Natural killer cell (primary cell): ENCODE results near the gene SMAD3. TPM values are rescaled to one million over a fixed set of nuclear protein-coding genes. Genes with fewer than 3 reads are reported as not detected.

Source experiments
- ATAC-seq, 3 donors: fragments of 150-1000 bp in 2 of 3; fragments of 200-7000 bp in 1 of 3; cut with Tn5 transposase; 1 replicate in 1 of 3; 2 replicates in 2 of 3; pipeline ENCODE4 v1.10.0; 2021; ENCODE audit warnings: mild to moderate bottlenecking in 2 of 3, moderate library complexity in 2 of 3
- DNase-seq, 2 donors: peaks; one replicate each; pipeline versions ENCODE4 v3.0.0 to v3.0.0-alpha.2; 2013 to 2021; ENCODE audit warnings: mixed read lengths in 1 of 2
- H3K27ac ChIP-seq: one replicate; pipeline ENCODE4 v1.5.1; 2013; ENCODE audit warnings: mild to moderate bottlenecking, low read length
- H3K27me3 ChIP-seq: one replicate; pipeline ENCODE4 v1.6.1; 2013; ENCODE audit warnings: low read length; ENCODE audit not compliant: control insufficient read depth, insufficient read depth
- H3K36me3 ChIP-seq: one replicate; pipeline ENCODE4 v1.6.1; 2013; ENCODE audit warnings: low read length; ENCODE audit not compliant: control insufficient read depth, insufficient read depth
- H3K4me1 ChIP-seq: one replicate; pipeline ENCODE4 v1.6.1; 2013; ENCODE audit warnings: low read length; ENCODE audit not compliant: control insufficient read depth, insufficient read depth
- H3K4me3 ChIP-seq: one replicate; pipeline ENCODE4 v1.5.1; 2013; ENCODE audit warnings: low read length
- H3K9me3 ChIP-seq: one replicate; pipeline ENCODE4 v1.6.1; 2013; ENCODE audit warnings: low read length; ENCODE audit not compliant: control insufficient read depth, insufficient read depth
- H3K27ac Mint-ChIP-seq, 2 donors: one replicate each; pipeline ENCODE4 v1.8.0; 2022; ENCODE audit warnings: mild to moderate bottlenecking in 2 of 2, mixed read lengths in 2 of 2, moderate library complexity in 1 of 2
- H3K27me3 Mint-ChIP-seq, 2 donors: one replicate each; pipeline ENCODE4 v1.8.0; 2022; ENCODE audit warnings: low read depth in 2 of 2, mixed read lengths in 2 of 2
- H3K36me3 Mint-ChIP-seq: one replicate; pipeline ENCODE4 v1.8.0; 2022; ENCODE audit warnings: mixed read lengths
- H3K4me1 Mint-ChIP-seq, 2 donors: one replicate each; pipeline ENCODE4 v1.8.0; 2022; ENCODE audit warnings: mixed read lengths in 2 of 2
- H3K4me3 Mint-ChIP-seq: one replicate; pipeline ENCODE4 v1.8.0; 2022; ENCODE audit warnings: mild to moderate bottlenecking, moderate library complexity, mixed read lengths
- H3K9me3 Mint-ChIP-seq, 2 donors: one replicate each; pipeline ENCODE4 v1.8.0; 2022; ENCODE audit warnings: mixed read lengths in 2 of 2
- CTCF ChIP-seq: fragments of 200-600 bp; IDR thresholded peaks from one replicate; pipeline ENCODE4 v1.8.0; 2022; ENCODE audit warnings: antibody characterized with exemption
- WGBS: methylation state at CpG from one replicate; pipeline ENCODE4 v1.1.7; 2013; ENCODE audit warnings: missing lambda C conversion rate; ENCODE audit not compliant: insufficient coverage; 5-methylcytosine and 5-hydroxymethylcytosine counted together
- intact Hi-C: fragments of 100-400 bp; cut with micrococcal nuclease; formaldehyde crosslinking; loops from one replicate; pipeline ENCODE4 v1.14.2; 2022
- total RNA-seq, 4 donors: library from RNA; stranded (reverse); fragments of 120-200 nt in 1 of 4; gene quantifications; one replicate each; pipeline versions ENCODE4 v1.2.3 to v1.2.4, GENCODE V29; 2013 to 2022

Gene SMAD3
- total RNA-seq, 3 donors from 2014 or later (not counting 1 experiment from before 2014, with no cell fraction given), result 47.1 to 72.6 (median 63.0) TPM

GRCh38 chr15:67087507-67088172 is 22.2 kb downstream of the SMAD3 start:
- H3K27ac ChIP-seq, result peak overlapping the region; percentile 22
- intact Hi-C loops, result loop anchor here (5.0 kb wide), 1 partner anchor 165 kb away; the partner anchor contains the start of genes AAGAB and IQCH

GRCh38 chr15:67089217-67090193 is 24.1 kb downstream of the SMAD3 start:
- intact Hi-C loops, result loop anchor here (5.0 kb wide), 1 partner anchor 163 kb away; the partner anchor contains the start of genes AAGAB and IQCH

More at GRCh38 chr15:67087507-67088172, 22.2 kb downstream of the SMAD3 start:
- H3K9me3 ChIP-seq, result no peaks in the 10 kb centered on the region
- Mint-ChIP-seq H3K27ac (peak overlapping the region; percentile 78 to 91), H3K27me3 (no peaks in the 10 kb centered on the region), H3K4me1 (peaks cover 95 to 97% of the 10 kb centered on the region in 2 donors), H3K36me3 (no peaks in the 10 kb centered on the region), H3K9me3 (no peaks in the 10 kb centered on the region), H3K4me3 (peak overlapping the region; percentile 28)
- DNase-seq (no peak), ATAC-seq (no peak)
- H3K36me3 ChIP-seq, result no peaks in the 10 kb centered on the region
- no peak for TF ChIP-seq CTCF
- 66% methylated on average over 5 of the region's 6 CpGs for WGBS
- no peak overlapping the region for H3K4me3 ChIP-seq
- H3K27me3 ChIP-seq, result no peaks in the 10 kb centered on the region
- peaks cover 100% of the 10 kb centered on the region for H3K4me1 ChIP-seq

GRCh38 chr15:67090297-67091070 is 25.1 kb downstream of the SMAD3 start:
- Histone ChIP-seq H3K4me3 (no peak overlapping the region), H3K27ac (peak overlapping the region; percentile 71), H3K4me1 (peaks cover 100% of the 10 kb centered on the region), H3K9me3 (no peaks in the 10 kb centered on the region), H3K36me3 (peaks cover 7% of the 10 kb centered on the region), H3K27me3 (no peaks in the 10 kb centered on the region)
- 74% methylated on average over 7 of the region's 7 CpGs for WGBS
- Mint-ChIP-seq H3K36me3 (no peaks in the 10 kb centered on the region), H3K4me3 (peak overlapping the region; percentile 89), H3K27ac (peak overlapping the region; percentile 91 to 96), H3K9me3 (no peaks in the 10 kb centered on the region), H3K4me1 (peaks cover 82 to 92% of the 10 kb centered on the region in 2 donors), H3K27me3 (no peaks in the 10 kb centered on the region)
- ATAC-seq (no peak), DNase-seq (no peak)
- intact Hi-C loops, result loop anchor here (1.0 kb wide), 3 partner anchors 12 to 44 kb away; no protein-coding TSS in a partner anchor
- TF ChIP-seq CTCF, result no peak

More at GRCh38 chr15:67089217-67090193, 24.1 kb downstream of the SMAD3 start:
- WGBS, result 75% methylated on average over 15 of the region's 15 CpGs
- H3K4me3 Mint-ChIP-seq, result peak overlapping the region; percentile 40
- H3K36me3 Mint-ChIP-seq, result no peaks in the 10 kb centered on the region
- no peaks in the 10 kb centered on the region for H3K27me3 ChIP-seq
- no peak overlapping the region for H3K27ac ChIP-seq
- H3K27me3 Mint-ChIP-seq, result no peaks in the 10 kb centered on the region
- no peaks in the 10 kb centered on the region for H3K9me3 ChIP-seq
- no peak for TF ChIP-seq CTCF
- no peak overlapping the region for H3K4me3 ChIP-seq
- H3K36me3 ChIP-seq, result peaks cover 3% of the 10 kb centered on the region
- H3K27ac Mint-ChIP-seq, result peak overlapping the region in 1 of 2 donors; percentile 91
- H3K9me3 Mint-ChIP-seq, result no peaks in the 10 kb centered on the region
- H3K4me1 ChIP-seq, result peaks cover 100% of the 10 kb centered on the region
- DNase-seq, result no peak
- ATAC-seq, result no peak
- peaks cover 91 to 99% of the 10 kb centered on the region in 2 donors for H3K4me1 Mint-ChIP-seq
